Activated CD8-positive, alpha-beta memory T cell treated with anti-CD3 and anti-CD28 coated beads for 48 hours (primary cell): ENCODE data around the gene UBN2.
"Not testable (repeated sequence)": the region's sequence is repeated elsewhere in the genome, so short reads cannot be mapped to it uniquely, and the experiment has no call there.

Experiments used
- DNase-seq, 3 experiments: peaks; one replicate each; pipeline ENCODE4 v3.0.0-alpha.2; 2020; ENCODE audit warnings: low read depth in 2 of 3, low spot score in 2 of 3

UBN2 gene

GRCh38 chr7:139230774-139231512 is at the start of gene UBN2:
Gene UBN2, plus strand, starts transcription at chr7:139231237. Its CDS starts 248 bp downstream, at chr7:139231485.
- peak; percentile 87 to 92 (median 89) for DNase-seq

GRCh38 chr7:139181404-139181803 is 49.6 kb upstream of the UBN2 start:
- DNase-seq: no peak

- no peak for DNase-seq
These were observed 48.7 kb upstream of the UBN2 start for GRCh38 chr7:139182363-139182762.

- DNase-seq: no peak
These were observed 47.8 kb upstream of the UBN2 start for GRCh38 chr7:139183251-139183650.

- DNase-seq: no peak
These were observed 47.1 kb upstream of the UBN2 start for GRCh38 chr7:139183878-139184338.

GRCh38 chr7:139186146-139186545 is 44.9 kb upstream of the UBN2 start:
- no peak for DNase-seq

GRCh38 chr7:139189357-139189756 is 41.7 kb upstream of the UBN2 start:
- no peak for DNase-seq

GRCh38 chr7:139192014-139192706 is 38.9 kb upstream of the UBN2 start:
- no peak for DNase-seq

- DNase-seq: no peak
These were observed 30.7 kb upstream of the UBN2 start for GRCh38 chr7:139200382-139200781.

GRCh38 chr7:139203992-139204391 is 27.0 kb upstream of the UBN2 start:
- DNase-seq: no peak

- no peak for DNase-seq
These were observed 25.2 kb upstream of the UBN2 start for GRCh38 chr7:139205843-139206242.

- DNase-seq: no peak
These were observed 18.9 kb upstream of the UBN2 start for GRCh38 chr7:139212133-139212532.

GRCh38 chr7:139213489-139213888 is 17.5 kb upstream of the UBN2 start:
- not testable (repeated sequence) for DNase-seq

- DNase-seq: no peak
These were observed 12.9 kb upstream of the UBN2 start for GRCh38 chr7:139218173-139218572.

- DNase-seq: no peak
These were observed 6.8 kb upstream of the UBN2 start for GRCh38 chr7:139224219-139224618.

GRCh38 chr7:139224836-139225235 is 6.2 kb upstream of the UBN2 start:
- DNase-seq: not testable (repeated sequence)

- not testable (repeated sequence) for DNase-seq
These were observed 5.5 kb upstream of the UBN2 start for GRCh38 chr7:139225286-139226157.

GRCh38 chr7:139226158-139226515 is 4.9 kb upstream of the UBN2 start:
- not testable (repeated sequence) for DNase-seq

- DNase-seq: not testable (repeated sequence)
These were observed 4.0 kb upstream of the UBN2 start for GRCh38 chr7:139226988-139227488.

- no peak for DNase-seq
These were observed 1.0 kb upstream of the UBN2 start for GRCh38 chr7:139230023-139230422.

- no peak for DNase-seq
These were observed 608 bp upstream of the UBN2 start for GRCh38 chr7:139230484-139230773.
